ENCODE data around the gene SYTL5.

- TF ChIP-seq POLR2A (IDR thresholded peaks at IDR 0.05; ENCODE audit: low read length) (no peak), GATA1 (IDR thresholded peaks at IDR 0.05; ENCODE audit: low read depth, low read length) (no peak)
Measured at GRCh38 chrX:38089173-38089982, 83.0 kb downstream of the SYTL5 start.

All from erythroblast (primary cell).